Head of caudate nucleus (tissue), 42 donors: Measurements from ENCODE around the gene SNRPB.

Experiments used
- DNase-seq, 42 donors: peaks; one replicate each; pipeline versions ENCODE4 v3.0.0 to v3.0.0-alpha.2; 2020 to 2021; ENCODE audit warnings: mixed read lengths in 7 of 42
- intact Hi-C: fragments of 100-400 bp; cut with DNase I; formaldehyde crosslinking; loops from one replicate; pipeline ENCODE4 v1.15.0; 2022

Gene SNRPB

DNA sequence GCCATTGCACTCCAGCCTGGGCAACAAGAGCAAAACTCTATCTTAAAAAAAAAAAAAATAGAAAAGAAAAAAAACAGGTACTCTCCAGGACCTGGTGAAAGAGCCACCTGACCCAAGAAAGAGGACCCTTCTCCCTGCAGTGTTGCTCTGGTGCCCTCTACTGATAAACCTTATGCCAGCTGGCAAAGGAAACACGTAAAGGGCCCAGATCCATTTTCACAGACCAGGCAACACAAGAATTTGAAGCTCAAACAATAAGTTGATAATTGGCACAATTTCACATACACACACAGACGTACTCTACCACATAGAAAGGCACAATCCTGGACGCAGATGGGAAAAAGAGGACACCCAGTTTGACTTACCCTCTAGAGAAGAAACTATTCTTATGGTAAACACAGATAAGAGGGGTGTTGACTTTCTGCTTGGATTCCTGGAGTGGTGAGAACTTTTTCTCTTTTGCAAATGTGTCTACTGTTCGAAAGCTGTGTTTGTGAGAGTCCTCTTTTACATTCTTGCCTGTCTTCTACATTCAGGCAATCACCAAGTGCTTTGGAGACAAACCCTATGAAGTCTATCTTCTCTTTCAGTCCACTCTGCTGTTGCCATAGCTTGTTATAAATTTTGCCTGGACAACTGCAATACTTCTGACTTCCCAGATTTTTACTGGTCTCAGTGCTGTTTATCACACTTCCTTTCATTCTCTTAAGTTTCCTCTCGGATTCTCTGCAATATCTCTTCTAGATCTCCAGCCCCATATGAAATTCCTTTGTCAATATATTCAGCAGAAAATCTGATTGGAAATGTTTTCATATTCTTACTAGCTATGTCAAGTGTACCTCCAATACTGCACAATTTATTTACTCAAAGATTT, 6.4 kb upstream of the SNRPB start:
- no peak for DNase-seq
- intact Hi-C loops, result no loop called here

DNA sequence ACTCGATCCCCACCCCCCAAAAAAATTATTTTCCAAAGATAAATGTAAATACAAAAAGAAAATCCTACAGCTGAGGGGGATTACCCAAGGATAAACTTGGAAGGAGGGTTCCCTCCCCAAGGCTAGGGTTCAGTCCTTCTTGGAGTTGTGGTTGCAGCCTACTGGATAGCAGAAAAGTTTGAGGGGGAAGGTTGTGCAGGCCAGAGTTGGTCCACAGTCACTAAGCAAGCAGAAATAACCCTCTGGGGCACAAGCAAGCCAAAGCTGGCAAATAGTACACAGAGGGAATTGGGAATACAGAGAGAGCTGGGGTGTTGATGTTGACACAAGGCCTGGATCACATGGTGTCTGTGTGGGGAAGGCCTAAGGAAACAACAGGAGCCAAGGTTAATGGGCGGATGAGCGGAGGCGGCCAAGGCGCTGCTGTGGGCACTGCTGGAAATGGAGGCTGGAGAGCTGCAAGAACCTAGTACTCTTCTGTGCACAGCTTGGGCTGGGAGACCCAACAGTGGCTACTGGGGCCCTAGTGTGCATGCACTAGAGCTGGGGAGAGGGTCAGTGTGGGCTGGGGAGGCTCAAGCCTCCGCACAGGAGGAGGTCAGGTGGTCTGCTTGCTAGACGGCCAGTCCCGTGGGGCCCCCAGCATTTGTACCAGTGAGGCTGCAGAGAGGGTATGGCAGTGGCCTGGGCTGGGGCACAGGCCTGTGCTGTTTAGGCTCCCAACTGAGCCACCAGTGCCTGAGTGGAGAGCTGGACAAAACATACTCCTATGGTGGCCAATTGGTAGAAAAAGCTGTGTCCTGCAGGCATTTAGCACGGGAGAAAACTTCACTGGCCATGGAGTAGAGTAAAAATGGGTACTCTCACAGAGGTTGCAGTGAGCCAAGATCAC, 5.5 kb upstream of the SNRPB start:
- intact Hi-C loops, result no loop called here

DNA sequence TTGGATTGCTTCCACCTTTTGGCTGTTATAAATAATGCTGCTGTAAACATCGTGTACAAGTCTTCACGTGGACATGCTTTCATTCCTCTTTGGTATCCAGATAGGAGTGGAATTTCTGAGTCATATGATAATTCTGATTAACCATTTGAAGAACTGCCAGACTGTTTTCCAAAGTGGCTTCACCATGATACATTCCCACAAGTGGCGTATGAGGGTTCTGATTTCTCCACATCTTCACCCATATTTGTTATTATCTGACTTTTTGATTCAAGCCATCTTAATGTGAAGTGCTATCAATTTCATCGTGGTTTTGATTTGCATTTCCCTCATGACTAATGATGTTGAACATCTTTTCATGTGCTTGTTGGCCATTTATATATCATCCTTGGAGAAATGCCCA, 2.9 kb upstream of the SNRPB start:
- no peak for DNase-seq
- intact Hi-C loops, result loop anchor here (5.0 kb wide), 1 partner anchor 39 kb away; no protein-coding TSS in a partner anchor

More for the DNA sequence above, 5.5 kb upstream of the SNRPB start:
- no peak for DNase-seq

DNA sequence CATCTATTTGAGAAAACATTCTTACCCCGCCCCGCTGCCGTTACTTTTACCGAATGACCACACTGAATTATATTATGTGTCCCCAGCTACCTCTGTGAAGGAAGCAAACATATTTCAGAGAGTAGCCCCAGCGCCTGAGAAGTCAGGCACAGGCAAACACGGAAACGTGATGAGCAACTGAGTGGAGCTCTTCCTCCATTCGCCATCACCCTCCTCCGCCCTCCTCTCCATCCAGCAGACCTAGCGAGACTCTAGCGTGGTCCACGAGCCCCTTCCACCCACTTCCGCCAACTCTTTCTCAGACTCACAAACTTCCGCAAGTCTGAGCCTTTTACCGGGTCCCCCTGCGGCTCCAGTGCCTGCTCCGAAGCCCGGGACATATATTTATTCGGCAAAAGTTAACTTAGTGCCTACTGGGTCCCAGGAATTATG, 582 bp downstream of the SNRPB start:
- intact Hi-C loops, result loop anchor here (5.0 kb wide), 1 partner anchor 42 kb away; no protein-coding TSS in a partner anchor
- DNase-seq, result peak in 32 of 42 donors; percentile 9 to 67 (median 34)

DNA sequence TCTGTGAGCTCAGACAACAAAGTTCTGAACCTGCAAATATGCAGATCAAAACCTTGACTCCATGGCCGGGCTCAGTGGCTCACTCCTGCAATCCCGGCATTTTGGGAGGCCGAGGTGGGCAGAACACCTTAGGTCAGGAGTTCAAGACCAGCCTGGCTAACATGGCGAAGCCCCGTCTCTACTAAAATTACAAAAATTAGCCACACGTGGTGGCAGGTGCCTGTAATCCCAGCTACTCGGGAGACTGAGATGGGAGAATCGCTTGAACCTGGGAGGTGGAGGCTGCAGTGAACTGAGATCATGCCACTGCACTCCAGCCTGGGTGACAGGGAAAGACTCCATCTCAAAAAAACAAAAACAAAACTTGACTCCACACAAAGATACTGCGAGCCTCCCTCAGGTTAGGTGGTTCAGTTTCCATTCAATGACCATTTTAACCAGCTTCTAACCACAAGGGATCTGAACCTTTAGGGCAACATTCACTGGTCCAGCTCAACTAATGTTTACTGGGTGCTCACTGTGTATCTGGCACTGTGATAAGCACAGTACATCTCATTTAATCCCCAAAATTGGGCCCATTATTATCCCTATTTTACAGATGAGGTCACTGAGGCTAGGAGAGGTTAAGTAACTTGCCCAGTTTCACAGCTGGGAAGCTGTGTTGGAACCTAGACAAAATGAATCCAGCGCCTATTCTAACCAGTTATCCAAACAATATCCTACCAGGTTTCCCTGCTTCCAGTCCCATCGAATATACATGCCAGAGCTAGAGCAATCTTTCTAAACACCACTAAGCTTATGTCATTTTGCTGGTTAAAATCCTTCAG, 1.8 kb downstream of the SNRPB start:
- intact Hi-C loops, result no loop called here
- DNase-seq, result no peak

DNA sequence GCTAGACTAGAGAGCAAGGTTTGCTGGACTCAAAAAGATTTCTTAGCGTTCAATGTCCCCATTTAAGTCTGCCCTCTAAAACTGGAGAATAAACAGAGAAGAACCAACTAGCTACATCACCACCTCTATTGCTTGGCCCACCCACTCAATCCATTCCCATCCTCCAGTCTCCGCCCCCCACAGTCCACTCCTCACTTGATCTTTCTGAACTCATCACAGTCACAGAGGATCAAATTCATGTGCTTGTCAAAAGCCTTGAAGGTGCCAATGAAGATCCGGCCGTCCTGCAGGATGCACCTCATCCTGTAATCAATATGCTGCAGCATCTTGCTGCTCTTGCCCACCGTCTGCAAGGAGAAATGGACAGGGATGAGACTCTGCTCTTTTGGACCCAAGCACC, 3.2 kb downstream of the SNRPB start:
- no peak for DNase-seq
- intact Hi-C loops, result no loop called here

DNA sequence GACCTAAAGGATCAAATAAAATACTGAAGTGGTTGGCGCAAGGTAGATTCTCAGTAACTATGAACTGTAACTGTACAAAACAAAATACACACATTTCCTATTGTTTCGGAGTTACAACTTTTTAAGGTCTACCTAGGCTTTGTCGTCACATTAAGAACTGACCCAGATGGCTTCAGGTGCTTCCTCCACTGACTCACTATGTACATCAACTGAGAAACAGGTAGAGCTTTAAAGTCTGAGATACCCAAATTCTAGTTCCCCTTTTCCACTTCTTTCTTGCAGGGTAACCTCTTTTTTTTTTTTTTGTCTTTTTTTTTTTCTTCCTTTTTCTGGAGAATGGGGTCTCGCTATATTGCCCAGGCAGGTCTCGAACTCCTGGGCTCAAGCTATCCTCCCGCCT, 5.5 kb downstream of the SNRPB start:
- no peak for DNase-seq

DNA sequence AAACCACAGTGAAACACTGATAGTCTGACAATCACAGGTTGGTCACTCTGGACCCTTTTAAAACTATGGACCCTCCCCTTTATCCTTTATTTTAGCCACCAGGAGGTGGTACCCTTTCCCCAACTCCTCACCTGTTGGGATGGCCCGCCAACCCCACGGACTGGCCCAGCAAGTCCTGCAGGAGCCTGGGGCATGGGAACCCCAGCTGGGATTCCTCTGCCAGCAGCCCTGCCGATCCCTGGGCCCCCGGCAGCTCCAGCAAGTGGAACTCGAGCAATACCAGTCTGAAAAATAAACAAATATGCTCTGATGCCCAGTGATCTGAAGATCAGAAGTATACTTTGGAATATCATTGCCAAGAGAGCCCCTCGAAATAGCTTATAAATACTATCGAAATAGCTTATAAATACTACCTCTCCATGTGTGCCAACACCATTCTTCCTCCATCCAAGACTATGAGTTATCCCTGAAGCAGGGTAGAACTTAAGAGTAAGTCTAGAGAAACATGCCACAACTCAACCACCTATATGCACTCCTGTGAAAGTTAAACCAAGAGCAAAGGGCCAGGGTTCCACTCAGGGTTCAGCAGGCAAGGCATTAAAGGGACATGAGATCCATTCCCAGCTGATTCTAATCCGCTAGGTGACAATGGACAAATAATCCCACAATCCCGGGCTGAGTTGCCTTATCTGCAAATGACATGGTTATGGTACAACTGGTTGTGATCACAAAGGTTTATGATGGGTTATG, 6.8 kb downstream of the SNRPB start:
- intact Hi-C loops, result no loop called here

More for the DNA sequence above, 5.5 kb downstream of the SNRPB start:
- intact Hi-C loops, result no loop called here

DNA sequence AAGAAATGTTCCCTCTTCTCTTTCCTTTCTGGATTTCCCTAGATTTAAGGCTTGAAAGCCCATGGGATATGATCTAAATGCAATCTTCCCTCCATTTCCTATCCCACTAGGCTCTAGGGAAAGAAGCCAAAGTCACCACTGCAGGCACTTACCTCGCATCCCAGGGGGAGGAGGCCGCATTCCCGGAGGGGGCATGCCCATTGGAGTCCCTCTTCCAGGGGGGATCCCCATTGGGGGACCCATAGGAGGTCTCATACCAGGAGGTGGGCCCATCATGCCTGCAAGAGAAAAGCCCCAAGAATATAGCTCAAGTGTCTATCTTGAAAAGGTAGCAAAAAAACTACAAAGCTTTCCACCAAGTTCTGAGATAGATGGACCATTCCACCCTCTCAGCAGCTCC, 8.1 kb downstream of the SNRPB start:
- intact Hi-C loops, result no loop called here
- no peak for DNase-seq

More for the DNA sequence above, 6.8 kb downstream of the SNRPB start:
- no peak for DNase-seq

DNA sequence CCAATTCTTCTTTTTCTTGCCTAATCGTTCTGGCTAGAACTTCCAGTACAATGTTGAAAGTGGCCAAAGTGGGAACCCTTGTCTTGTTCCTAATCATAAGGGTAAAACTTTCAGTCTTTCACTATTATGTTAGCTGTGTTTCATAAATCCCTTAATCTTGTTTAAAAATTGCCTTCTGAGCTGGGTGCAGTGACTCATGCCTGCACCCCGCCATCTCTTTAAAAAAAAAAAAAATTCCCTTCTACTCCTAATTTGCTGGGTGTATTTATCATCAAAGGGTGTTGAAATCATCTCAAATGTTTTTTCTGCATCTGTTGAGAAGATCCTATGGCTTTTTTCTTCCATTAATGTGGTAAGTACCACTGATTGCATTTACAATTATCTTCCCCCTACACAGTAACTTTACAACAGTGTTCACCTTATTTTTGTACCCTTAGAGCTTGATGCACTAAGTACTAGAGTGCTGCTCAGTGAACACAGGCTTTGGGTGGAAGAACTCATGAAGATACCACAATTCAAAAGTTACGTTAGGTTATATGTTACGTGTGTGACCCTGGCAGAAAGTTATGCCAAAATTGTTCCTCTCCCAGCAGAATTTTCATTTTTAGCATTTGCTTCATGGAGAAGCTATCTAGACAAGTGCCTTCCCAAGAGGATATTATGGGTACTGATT, 9.7 kb downstream of the SNRPB start:
- intact Hi-C loops, result no loop called here
- no peak for DNase-seq

DNA sequence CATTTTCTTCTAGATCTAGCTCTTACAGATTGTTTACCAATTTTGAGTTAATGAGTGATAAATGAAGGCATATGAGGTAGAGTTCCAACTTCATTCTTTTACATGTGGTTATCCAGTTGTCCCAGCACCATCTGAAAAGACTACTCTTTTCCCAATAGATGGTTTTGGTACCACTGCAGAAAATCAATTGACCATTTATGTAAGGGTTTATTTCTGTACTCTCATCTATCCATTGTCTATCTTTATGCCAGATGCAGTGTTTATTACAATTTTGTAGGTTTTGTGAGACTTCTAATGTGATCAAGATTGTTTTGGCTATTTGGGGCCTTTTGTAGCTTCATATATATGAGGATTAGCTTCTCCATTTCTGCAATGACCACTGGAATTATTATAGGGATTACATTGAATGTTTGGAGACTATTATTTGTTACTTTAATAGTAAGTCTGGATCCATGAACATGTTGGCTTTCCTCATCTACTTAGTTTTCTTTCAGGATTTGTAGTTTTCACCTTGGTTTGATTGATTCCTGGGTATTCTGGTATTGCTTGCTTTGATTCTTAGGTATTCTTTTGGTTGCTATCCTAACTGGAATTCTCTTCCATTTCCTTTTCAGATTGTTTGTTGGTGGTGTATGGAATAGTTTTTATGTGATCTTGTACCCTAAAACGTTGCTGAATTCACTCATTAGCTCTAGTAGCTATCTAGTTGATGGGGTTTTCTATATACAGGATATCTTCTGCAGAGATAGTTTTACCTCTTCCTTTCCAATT, 10.4 kb downstream of the SNRPB start:
- DNase-seq, result no peak
- intact Hi-C loops, result no loop called here

DNA sequence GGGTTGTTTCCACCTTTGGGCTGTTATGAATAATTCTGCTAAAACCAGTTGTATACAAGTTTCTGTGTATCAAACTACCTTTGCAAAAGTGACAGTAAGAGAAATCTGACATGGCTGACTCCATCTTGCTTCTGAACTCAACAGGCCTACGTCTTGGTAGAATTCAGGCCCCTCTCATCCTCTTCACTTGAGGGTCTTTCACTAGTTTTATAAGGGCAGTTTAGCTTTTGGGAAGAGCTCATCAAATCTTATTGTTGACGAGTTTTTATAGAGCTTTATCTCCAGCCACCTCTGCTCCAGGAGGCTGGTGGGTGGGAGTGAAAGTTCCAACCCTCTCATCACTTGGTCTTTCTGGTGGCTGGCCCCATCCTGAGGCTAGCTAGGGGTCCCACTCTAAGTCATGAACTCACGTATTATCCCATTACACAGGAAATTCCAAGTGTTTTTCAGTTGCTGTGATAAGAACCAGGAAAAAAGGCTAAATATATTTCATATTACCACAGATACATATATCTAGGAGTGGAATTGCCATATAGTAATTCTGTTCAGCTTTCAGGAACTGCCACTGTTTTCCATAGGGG, 11.6 kb downstream of the SNRPB start:
- intact Hi-C loops, result no loop called here
- no peak for DNase-seq

DNA sequence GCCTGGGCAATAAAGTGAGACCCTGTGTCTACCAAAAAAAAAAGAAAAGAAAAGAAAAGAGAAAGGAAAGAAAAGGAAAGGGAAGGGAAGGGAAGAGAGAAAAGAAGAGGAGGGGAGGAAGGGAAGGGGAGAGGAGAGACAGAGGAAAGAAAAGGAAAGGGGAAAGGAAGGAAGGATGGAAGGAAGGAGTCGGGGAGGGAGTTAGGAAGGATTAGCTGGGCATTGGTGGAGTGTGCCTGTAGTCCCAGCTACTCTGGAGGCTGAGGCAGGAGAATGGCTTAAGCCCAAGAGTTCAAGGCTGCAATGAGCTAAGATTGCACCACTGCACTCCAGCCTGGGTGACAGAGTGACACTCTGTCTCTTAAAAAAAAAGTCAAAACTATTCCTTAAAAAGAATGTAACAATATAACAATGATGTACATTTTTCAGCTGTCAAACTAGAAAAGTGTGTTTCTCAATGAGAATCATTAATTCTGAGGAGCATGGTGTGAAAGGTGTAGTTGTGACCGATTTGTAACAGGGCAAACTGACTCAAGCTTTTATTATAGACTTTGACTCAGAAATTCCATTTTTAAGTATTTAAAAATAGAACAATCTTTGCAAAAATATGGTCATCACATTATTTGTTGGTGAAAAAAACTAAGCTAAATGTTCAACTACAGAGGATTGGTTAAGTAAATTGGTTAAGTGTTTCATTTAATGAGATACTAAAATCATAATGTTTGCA, 14.7 kb downstream of the SNRPB start:
- intact Hi-C loops, result no loop called here

DNA sequence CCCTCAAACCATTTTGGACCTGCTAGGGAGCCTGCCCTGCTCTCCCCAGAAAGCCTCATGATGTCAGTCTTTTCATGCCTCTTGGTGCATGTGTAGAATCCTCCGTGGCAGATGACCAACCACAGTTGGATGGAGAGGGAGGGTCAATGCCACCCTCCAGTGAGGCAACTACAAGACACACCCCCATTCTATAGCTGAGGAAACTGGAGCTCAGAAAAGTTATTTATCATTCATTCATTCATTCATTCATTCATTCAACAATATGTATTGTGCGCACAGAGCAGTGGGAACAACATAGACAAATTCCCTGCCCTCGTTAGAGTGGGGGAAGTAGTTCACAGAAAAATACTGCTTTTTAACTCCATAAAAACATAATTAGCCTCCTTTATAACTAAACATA, 16.8 kb downstream of the SNRPB start:
- no peak for DNase-seq
- intact Hi-C loops, result loop anchor here (5.0 kb wide), 1 partner anchor 246 kb away; no protein-coding TSS in a partner anchor

More for the DNA sequence above, 14.7 kb downstream of the SNRPB start:
- DNase-seq, result peak in 1 of 42 donors; percentile 12

DNA sequence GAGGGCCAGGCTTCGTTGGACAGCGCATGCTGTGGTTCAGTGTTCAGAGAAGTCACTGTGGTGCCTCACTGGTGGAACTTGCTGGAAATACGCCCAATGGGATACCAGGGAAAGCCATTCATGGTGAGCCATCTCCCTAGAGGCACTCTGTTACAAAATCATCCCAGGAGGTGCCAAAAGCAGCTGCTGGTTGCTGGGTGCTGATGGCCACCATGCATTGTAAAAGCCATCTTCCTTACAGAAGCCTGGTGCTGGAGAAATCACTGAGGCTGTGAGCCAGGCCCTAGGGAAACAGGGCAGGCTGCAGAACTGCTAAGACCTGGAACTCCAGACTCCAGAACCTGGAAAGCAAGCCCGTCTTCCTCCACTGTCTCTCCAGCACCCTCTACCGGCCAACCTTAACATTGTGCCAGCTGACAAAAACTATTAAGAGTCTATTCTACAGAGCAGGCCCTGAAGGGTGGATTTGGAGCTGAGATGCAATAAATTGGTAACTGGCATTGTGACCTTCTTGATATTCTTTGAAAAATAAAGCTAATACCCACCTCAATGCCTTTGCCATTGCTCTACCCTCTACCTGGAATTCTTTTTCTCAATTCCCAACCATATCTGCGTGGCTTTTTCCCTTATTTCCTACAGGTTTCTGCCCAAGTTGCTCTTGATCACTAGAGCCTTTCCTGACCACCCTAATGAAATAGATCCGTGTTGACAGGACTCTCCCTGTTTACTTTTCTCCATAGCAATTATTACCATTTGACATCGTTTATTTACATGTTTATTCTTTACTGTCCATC, 18.5 kb downstream of the SNRPB start:
- intact Hi-C loops, result loop anchor here (5.0 kb wide), 1 partner anchor 245 kb away; no protein-coding TSS in a partner anchor
- DNase-seq, result peak; percentile 57 to 91 (median 79)
